GM19240 (cell line): Measurements from ENCODE around the gene PI4KB.

Experiments used
- DNase-seq: peaks from one replicate; pipeline ENCODE4 v3.0.0; 2011; ENCODE audit warnings: low spot score; ENCODE audit not compliant: insufficient read length

PI4KB gene

DNA sequence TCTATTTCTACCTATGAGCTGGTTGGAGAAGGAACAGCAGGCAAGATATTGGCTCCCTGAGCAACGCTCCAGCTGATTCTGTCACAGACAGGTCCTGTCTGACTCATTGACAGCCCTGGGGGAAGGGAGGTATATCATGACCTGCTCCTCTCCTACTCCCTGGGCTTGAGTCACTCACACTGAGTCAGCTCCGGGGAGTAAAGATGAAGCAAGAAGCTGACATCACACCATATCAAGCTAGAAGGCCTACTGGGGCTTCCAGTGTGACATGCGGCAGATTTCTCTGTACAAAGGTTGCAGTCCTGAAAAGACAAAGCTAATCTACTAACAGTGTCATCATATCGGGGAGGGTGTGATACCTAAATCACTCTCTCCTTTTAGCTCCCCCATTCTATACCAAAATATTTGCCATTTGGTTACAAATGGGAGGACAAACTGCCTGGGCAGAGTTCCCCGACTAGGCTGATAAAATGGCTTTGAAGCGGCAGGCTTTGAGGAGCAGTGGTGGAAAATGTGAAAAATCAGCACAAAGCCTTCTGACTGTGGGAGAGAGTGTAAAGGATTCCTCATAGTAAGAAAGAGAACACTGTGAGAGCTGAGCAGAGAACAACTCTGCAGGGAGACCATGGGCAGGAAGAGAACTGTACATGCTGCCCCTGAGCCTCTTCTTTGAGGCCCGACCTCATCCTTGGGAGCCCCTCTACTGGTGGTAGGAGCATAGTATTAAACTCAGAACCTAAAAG is 15.5 kb downstream of the PI4KB start:
- DNase-seq: no peak

DNA sequence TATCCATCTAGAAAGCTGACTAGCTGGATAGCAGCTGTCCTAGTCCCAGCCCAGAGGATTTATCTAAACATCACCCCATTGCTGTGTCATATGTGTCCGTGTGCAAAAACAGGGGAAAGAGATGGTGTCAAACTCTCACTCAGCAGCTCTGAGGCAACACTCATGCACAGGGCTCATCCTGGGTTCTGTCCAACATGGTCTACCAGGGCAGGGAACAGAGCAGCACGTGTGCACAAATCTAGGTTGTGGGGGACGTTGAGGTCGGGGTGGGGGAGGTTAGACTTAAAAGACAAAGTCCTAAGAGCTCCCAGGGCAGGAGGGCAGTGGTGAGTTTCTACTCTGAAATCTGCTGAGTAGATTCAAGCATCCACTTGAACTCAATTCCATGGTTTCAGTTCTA is 16.2 kb downstream of the PI4KB start:
- no peak for DNase-seq

GRCh38 chr1:151309811-151310323 is 17.3 kb downstream of the PI4KB start:
- DNase-seq: no peak

DNA sequence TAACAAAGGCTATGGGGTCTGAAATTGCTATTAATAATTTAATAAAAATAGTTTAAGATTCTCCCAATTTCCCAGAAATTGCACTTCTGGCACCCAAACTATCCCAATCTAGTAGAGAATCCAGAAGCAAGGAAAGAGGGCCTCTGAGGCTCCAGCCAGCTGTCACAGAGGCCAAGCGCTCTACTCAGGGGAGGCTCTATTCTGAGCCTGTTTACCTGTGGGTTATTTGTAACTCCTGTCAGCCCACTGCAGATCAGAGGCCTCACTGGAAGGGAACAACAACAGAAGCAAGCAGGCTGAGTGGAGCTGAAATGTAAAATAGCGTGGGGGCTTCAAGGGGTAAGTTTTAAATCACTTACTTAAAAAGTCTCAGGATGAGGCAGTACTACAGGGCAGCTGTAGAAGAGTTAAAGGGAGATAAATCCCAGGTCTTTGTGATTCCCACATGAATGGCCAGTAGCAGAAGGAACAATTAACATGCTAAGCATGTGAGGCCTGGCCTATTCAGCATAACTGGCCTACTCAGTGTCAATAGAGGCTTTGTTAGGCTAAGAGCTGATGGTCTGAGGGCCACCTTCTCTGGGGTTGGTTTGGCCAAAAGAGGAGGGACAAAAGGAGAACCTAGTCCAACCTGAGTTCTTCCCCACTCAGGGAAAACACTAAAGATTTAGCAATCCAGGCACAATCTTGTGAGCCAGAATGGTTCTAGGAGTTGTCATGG is 32.3 kb downstream of the PI4KB start:
- DNase-seq: no peak

DNA sequence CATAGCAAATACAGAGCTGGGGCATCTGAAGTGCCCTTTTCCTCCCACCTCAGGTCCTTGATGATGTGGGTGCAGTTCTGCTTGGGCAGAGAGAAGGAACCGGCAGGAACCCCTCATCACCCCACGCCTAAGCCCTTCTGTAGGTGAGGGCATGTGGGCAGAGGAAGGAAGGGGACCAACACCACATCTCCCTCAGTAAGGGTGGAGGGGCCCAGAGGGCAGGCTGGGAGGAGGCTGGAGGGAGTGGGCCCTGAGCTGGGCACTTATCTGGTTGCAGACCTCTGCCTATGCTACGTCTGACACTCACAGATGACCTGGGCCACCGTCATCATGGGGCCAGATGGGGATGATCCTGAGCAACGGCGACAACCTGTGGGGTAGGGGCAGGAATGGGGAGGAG is 34.1 kb downstream of the PI4KB start:
- DNase-seq: no peak

DNA sequence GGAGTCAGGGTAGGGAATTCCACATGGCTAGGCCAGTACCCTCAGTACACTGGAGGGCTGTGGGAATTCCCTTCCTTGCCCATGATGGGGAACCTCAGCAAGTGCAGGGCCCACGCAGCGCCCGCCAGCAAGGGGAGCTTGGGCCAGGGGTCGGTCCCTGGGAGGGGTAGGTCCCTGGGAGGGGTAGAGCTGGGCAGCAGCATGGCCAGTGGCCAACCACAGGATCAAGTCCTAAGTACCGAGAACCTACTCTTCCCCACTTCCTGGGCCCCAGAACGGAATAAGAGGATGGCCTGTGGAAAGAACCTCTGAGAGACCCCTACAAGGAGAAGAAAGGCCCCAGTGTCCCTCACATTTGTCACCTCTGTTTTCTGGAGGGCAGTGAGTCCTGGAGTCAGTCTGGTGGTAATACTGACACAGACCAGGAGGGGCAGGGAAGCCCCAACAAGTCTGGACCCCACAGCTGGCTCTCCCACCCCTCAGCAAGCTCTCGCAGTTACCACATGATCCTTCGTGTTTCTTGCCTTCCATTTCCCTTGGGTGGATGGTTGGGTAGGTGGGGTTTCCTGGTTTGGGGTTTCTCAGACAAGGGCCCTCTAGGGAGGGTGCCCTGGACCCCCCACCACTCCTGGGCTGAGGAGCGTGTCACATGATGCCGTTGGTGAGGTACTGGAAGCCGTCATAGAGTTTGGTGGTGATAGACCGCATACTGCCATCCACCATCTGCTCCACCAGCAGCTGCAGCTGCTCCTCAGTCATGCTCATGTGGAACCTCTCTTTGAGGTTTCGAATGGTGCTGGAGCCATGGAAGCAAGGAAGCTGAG is 34.8 kb downstream of the PI4KB start:
- no peak for DNase-seq

DNA sequence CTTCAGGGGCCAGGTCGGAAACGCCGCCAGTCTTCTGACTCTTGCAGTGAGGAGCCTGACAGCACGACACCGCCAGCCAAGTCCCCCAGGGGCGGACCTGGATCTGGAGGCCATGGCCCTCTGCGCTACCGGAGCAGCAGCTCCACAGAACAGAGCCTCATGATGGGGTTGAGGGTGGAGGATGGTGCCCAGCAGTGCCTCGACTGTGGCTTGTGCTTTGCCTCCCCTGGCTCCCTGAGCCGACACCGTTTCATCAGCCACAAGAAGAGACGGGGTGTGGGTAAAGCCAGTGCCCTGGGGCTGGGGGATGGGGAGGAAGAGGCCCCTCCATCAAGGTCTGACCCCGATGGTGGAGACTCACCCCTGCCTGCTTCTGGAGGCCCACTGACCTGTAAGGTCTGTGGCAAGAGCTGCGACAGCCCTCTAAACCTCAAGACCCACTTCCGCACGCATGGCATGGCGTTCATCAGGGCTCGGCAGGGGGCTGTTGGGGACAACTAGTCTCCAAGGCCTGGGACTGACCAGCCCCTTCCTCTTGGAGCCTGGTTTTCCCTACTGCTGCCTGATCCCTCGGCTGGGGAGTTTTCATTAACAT is 36.4 kb downstream of the PI4KB start:
- DNase-seq: no peak

- no peak for DNase-seq
Measured at GRCh38 chr1:151289991-151290708, 37.1 kb downstream of the PI4KB start.

DNA sequence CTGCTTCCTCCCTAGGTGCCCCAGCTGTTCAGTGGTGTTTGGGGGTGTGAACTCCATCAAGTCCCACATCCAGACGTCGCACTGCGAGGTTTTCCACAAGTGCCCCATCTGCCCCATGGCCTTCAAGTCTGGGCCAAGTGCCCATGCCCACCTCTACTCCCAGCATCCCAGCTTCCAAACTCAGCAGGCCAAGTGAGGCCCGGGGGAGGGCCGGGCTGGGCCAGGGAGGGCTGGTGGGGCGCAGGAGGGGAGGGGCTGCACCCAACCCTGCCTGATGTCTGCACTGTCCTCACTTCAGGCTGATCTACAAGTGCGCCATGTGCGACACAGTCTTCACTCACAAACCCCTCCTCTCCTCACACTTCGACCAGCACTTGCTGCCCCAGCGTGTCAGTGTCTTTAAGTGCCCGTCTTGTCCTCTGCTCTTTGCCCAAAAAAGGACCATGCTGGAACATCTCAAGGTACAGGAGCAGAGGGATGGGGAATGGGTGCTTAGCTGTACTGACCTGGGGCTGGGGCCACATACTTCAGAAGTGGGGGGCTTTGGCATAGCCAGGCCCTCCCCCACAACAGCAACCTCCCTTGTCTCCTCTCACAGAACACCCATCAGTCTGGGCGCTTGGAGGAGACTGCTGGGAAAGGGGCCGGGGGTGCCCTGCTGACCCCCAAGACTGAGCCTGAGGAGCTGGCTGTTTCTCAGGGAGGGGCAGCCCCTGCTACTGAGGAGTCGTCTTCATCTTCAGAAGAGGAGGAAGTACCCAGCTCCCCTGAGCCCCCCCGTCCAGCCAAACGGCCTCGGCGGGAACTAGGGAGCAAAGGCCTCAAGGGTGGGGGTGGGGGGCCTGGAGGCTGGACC is 37.9 kb downstream of the PI4KB start:
- DNase-seq: no peak

- DNase-seq: no peak
Measured at GRCh38 chr1:151288502-151288901, 38.7 kb downstream of the PI4KB start.

GRCh38 chr1:151287767-151288500 is 39.3 kb downstream of the PI4KB start:
- DNase-seq: no peak

- no peak for DNase-seq
Measured at GRCh38 chr1:151287341-151287699, 39.9 kb downstream of the PI4KB start.

GRCh38 chr1:151286619-151287340 is 40.4 kb downstream of the PI4KB start:
- no peak for DNase-seq

DNA sequence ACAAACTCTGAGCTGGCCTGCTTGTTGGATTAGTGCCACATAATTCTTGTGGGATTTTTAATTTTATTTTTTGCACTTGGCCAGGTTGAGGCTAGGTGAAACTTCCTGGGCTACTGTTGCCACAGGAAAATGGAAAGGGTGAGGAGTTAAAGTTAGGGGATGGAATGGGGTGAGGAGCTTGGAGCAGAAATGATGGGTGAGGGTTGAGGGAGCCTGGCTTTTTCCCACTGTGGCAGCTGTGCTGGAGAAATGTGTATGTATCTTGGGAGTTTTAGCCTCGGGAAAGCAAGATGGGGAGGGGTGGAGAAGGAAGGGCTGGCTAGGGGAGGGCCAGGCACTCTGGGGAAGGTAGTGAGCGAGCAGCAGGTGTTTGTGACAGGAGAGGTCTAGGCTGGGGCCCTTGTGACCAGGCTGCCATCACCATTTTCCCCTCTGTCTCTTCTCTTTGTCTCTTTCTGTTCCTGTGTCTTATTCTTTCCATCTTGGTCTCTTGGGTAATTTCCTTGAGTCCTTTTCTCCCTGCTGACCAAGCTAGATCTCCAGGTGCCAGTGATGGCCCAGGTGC is 43.1 kb downstream of the PI4KB start:
- no peak for DNase-seq

GRCh38 chr1:151282883-151283725 is 44.1 kb downstream of the PI4KB start:
- DNase-seq: no peak

DNA sequence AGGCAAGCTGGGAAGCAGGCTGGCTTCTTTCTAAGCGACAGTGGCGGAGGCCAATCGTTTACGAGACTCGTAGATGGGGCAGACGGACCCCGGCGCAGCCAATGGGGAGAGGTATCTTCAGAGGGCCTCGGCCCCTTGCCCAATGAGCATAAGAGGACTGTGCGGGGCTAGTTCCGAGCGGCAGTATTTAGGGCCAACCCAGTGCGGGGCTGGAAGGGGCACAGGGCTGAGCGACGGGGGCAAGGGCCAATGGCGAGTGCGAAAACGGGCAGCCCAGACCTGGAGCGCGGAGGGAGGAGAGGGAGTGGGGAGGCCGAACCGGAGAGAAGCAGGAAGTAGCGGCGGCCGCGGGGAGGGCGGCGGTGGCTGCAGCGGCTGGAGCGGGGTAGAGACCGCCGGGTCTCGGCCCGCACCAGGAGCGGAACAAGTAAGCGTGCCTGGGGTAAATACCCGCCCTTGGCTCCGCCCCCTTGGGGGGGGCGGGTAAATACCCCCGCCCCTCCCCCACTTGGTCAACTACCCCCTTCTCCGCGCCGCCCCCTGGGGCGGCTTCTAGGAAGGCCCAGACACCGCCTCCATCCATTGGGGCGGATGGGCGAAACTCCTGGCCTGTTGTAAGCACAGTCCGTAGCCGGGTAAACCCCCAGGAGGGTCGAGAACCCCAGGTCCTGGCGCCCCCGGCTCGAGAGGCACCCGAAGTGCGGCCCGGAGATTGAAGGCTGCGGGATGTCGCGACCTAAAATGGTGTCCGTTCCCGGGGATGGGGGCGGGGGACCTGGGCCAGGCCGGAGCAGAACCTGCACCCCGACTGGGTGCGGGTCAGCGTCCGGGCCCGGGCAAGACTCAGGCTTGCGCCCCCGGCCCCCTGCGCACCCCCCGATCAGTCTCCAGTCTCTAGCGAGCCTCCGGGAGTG is 45.0 kb downstream of the PI4KB start, which contains the start of gene ZNF687:
Gene ZNF687 (plus strand): TSS at position 331 of the 914 bp plus-strand sequence. CDS start 3,993 bp downstream, outside the sequence.
- DNase-seq: peak; percentile 98
